K562 (cell line): Measurements from ENCODE around the gene CD82. TPM values are rescaled to one million over a fixed set of nuclear protein-coding genes. Genes with fewer than 3 reads are reported as not detected.

Source experiments
- ATF1 ChIP-seq, 2 experiments: fragments of 450-650 bp in 1 of 2; IDR thresholded peaks; 2 replicates each; pipeline ENCODE4 v1.6.1; 2016; ENCODE audit warnings: missing compliant biosample characterization in 1 of 2, missing genetic modification characterization in 1 of 2
- FOSL1 ChIP-seq: fragments of 200-800 bp; sonication (Bioruptor generic); conservative IDR thresholded peaks from 2 replicates; pipeline ENCODE4 v1.6.1; 2016; ENCODE audit warnings: missing genetic modification characterization, missing compliant biosample characterization
- GATAD2A ChIP-seq: fragments of 450-650 bp; IDR thresholded peaks from 2 replicates; pipeline ENCODE4 v1.6.1; 2017
- KDM5B ChIP-seq: fragments of 200-600 bp; sonication (generic); IDR thresholded peaks from 2 replicates; pipeline ENCODE4 v1.6.1; 2012; ENCODE audit warnings: low read depth, mild to moderate bottlenecking, moderate library complexity, low read length, control low read depth, inconsistent platforms; ENCODE audit not compliant: insufficient replicate concordance
- SREBF1 ChIP-seq: fragments of 150-350 bp; IDR thresholded peaks from 2 replicates; pipeline ENCODE4 v1.6.1; 2014; ENCODE audit warnings: antibody characterized with exemption, low read depth, low read length, borderline replicate concordance
- TAL1 ChIP-seq: fragments of 450-650 bp; IDR thresholded peaks from 2 replicates; pipeline ENCODE4 v1.6.1; 2016; ENCODE audit warnings: mild to moderate bottlenecking
- TEAD1 ChIP-seq, 2 experiments: fragments of 450-650 bp in 1 of 2; sonication (generic) in 1 of 2; formaldehyde crosslinking; IDR thresholded peaks; 2 replicates each; pipeline versions ENCODE4 v1.4.0 to v1.8.0; 2020 to 2022; ENCODE audit warnings: mild to moderate bottlenecking in 2 of 2, missing genetic modification reagents in 1 of 2
- ZKSCAN1 ChIP-seq: fragments of 150-350 bp; IDR thresholded peaks from 2 replicates; pipeline ENCODE4 v1.6.1; 2016; ENCODE audit warnings: low read depth, low read length
- polyA plus RNA-seq, 8 experiments: library from polyadenylated mRNA; depleted of rRNA in 4 of 8; stranded (reverse) in 5 of 8; unstranded in 3 of 8; fragments of >200 nt; fragmentation: Nextera tagmentation in 2 of 8; fragmentation: Illumina TruSeq in 1 of 8; extraction: Ambion mirVana in 2 of 8; extraction: Trizol in 1 of 8; gene quantifications; 2 replicates each; pipeline versions ENCODE4 v1.2.1 to v1.2.3, GENCODE V29; 2011 to 2014; ENCODE audit warnings: inconsistent platforms in 1 of 8, missing spikeins in 1 of 8
- total RNA-seq, 7 experiments: library from RNA; depleted of rRNA in 6 of 7; stranded (reverse); fragments of >200 nt in 6 of 7; fragmentation: Illumina TruSeq in 2 of 7; extraction: Trizol in 2 of 7; gene quantifications; 2 replicates each; pipeline versions ENCODE4 v1.2.1 to v1.2.3, GENCODE V29; 2011 to 2021; ENCODE audit warnings: low replicate concordance in 1 of 7
- TF ChIP-seq, protein P1 (sequence below), 2 experiments: fragments of 450-650 bp in 1 of 2; sonication (generic) in 1 of 2; formaldehyde crosslinking in 1 of 2; IDR thresholded peaks; 2 replicates each; pipeline versions ENCODE4 v1.7.1 to v1.9.0; 2016 to 2022; ENCODE audit warnings: inconsistent platforms in 1 of 2, mild to moderate bottlenecking in 1 of 2, missing genetic modification reagents in 1 of 2
- TF ChIP-seq, protein P2 (sequence below): fragments of 250-450 bp; sonication (Bioruptor Pico); IDR thresholded peaks from 2 replicates; pipeline ENCODE4 v1.5.0; 2021

CD82 gene
- total and polyA plus RNA-seq, 9 of the 15 experiments (the other 6 are each of a cell fraction or from before 2014, with no cell fraction given) = 0.27 to 9.4 (median 3.0) TPM

DNA sequence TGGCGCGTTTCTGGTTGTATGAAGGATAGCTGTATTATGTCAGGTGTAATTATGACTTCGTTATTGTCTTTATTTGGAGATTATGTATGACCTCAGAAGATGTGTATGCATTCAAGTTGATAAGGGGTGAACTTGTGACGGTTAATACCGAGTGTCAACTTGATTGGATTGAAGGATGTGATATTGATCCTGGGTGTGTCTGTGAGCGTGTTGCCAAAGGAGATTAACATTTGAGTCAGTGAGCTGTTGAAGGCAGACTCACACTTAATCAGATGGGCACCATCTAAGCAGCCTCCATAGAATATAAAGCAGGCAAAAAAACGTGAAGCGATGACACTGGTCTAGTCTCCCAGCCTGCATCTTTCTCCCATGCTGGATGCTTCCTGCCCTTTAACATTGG lies 15.3 kb upstream of the CD82 start (continued):
- TF ChIP-seq ATF1 (CRISPR knock-in tag; IDR thresholded peaks at IDR 0.05) (no peak), ATF1 (tag; IDR thresholded peaks at IDR 0.05) (peak; percentile 45; the same call in 1 of the 2 replicates), KDM5B (no peak), GATAD2A (no peak), SREBF1 (no peak), TAL1 (peak; percentile 45; the same call in 1 of the 2 replicates), FOSL1 (tag) (peak; percentile 69), ZKSCAN1 (no peak), TEAD1 (CRISPR knock-in tag; IDR thresholded peaks at IDR 0.05) (no peak)
- TF ChIP-seq, protein P1, sequence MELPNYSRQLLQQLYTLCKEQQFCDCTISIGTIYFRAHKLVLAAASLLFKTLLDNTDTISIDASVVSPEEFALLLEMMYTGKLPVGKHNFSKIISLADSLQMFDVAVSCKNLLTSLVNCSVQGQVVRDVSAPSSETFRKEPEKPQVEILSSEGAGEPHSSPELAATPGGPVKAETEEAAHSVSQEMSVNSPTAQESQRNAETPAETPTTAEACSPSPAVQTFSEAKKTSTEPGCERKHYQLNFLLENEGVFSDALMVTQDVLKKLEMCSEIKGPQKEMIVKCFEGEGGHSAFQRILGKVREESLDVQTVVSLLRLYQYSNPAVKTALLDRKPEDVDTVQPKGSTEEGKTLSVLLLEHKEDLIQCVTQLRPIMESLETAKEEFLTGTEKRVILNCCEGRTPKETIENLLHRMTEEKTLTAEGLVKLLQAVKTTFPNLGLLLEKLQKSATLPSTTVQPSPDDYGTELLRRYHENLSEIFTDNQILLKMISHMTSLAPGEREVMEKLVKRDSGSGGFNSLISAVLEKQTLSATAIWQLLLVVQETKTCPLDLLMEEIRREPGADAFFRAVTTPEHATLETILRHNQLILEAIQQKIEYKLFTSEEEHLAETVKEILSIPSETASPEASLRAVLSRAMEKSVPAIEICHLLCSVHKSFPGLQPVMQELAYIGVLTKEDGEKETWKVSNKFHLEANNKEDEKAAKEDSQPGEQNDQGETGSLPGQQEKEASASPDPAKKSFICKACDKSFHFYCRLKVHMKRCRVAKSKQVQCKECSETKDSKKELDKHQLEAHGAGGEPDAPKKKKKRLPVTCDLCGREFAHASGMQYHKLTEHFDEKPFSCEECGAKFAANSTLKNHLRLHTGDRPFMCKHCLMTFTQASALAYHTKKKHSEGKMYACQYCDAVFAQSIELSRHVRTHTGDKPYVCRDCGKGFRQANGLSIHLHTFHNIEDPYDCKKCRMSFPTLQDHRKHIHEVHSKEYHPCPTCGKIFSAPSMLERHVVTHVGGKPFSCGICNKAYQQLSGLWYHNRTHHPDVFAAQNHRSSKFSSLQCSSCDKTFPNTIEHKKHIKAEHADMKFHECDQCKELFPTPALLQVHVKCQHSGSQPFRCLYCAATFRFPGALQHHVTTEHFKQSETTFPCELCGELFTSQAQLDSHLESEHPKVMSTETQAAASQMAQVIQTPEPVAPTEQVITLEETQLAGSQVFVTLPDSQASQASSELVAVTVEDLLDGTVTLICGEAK (IDR thresholded peaks at IDR 0.05) = no peak
- TF ChIP-seq, protein P1 (CRISPR knock-in tag; IDR thresholded peaks at IDR 0.05) = no peak
- TF ChIP-seq, protein P2, sequence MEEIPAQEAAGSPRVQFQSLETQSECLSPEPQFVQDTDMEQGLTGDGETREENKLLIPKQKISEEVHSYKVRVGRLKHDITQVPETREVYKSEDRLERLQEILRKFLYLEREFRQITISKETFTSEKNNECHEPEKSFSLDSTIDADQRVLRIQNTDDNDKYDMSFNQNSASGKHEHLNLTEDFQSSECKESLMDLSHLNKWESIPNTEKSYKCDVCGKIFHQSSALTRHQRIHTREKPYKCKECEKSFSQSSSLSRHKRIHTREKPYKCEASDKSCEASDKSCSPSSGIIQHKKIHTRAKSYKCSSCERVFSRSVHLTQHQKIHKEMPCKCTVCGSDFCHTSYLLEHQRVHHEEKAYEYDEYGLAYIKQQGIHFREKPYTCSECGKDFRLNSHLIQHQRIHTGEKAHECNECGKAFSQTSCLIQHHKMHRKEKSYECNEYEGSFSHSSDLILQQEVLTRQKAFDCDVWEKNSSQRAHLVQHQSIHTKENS (CRISPR knock-in tag) = no peak
